Measurements from ENCODE around the gene TPSB2. TPM values are rescaled to one million over a fixed set of nuclear protein-coding genes. Genes with fewer than 3 reads are reported as not detected.

TPSB2 gene
- total and polyA plus RNA-seq, 2 donors (not counting 1 experiment from before 2014, with no cell fraction given), result not detected

DNA sequence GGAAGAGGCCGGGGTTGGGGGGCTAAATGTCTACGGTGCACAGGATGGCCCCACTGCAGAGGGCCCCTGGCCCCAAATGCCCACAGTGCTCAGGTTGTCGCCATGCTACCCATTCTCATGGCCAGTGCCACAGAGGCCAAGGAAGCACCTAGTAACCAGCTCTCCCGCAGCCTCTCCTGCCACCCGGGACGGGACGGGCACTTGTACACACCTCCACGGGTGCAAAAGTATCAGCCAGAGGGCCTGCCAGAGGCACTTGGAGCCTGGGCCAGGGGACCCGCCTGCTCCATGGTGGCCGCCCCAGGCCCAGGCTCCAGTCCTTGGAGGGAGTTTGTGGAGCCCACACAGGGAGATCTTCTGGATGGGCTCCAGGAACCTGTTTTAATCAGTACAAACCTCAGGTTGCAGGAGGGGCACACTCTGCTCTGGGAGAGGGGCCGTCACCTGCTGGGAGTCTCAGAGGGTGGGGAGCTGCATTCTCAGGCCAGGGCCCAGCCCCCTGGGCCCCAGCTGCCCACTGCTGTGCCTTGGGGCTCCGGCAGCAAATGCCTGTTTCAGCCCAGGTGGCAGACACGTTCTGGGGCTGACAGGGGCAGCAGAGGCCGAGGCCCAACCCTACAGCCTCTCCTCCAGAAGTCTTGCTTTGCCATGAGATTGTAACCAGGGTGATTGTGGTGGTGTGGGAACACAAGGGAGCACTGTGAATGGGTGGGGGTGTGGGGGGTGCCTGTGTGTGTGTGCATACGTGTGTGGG, 33.8 kb upstream of the TPSB2 start:
- Histone ChIP-seq H3K4me1 (ENCODE audit: control insufficient read depth, extremely low read depth, insufficient read depth, low read length) (no peaks in the 10 kb centered on the region), H3K79me2 (ENCODE audit: control insufficient read depth, insufficient read depth, low read length) (no peaks in the 10 kb centered on the region), H3K36me3 (ENCODE audit: control insufficient read depth, insufficient read depth, low read length) (no peaks in the 10 kb centered on the region), H4K20me1 (ENCODE audit: control insufficient read depth, extremely low read depth, insufficient read depth, low read length) (no peaks in the 10 kb centered on the region), H3K4me3 (replicated peaks in 1 of 4; ENCODE audit: control extremely low read depth in 1 of 4, insufficient read depth in 1 of 4, low read depth in 3 of 4, low read length in 4 of 4) (no peak overlapping the region), H3K9me3 (ENCODE audit: control insufficient read depth, insufficient read depth, low read depth, low read length) (no peaks in the 10 kb centered on the region), H3K27ac (ENCODE audit: insufficient read depth, low read length) (no peak overlapping the region), H3K9ac (ENCODE audit: insufficient read depth, low read length) (no peak overlapping the region), H3K27me3 (ENCODE audit: control insufficient read depth, insufficient read depth, low read length) (peaks cover 20% of the 10 kb centered on the region), H2AFZ (ENCODE audit: low read length) (no peak overlapping the region), H3K4me2 (ENCODE audit: extremely low read depth, insufficient read depth, low read length) (no peak overlapping the region)
- DNase-seq (ENCODE audit: low read depth in 2 of 2), result no peak
- TF ChIP-seq, protein P1, sequence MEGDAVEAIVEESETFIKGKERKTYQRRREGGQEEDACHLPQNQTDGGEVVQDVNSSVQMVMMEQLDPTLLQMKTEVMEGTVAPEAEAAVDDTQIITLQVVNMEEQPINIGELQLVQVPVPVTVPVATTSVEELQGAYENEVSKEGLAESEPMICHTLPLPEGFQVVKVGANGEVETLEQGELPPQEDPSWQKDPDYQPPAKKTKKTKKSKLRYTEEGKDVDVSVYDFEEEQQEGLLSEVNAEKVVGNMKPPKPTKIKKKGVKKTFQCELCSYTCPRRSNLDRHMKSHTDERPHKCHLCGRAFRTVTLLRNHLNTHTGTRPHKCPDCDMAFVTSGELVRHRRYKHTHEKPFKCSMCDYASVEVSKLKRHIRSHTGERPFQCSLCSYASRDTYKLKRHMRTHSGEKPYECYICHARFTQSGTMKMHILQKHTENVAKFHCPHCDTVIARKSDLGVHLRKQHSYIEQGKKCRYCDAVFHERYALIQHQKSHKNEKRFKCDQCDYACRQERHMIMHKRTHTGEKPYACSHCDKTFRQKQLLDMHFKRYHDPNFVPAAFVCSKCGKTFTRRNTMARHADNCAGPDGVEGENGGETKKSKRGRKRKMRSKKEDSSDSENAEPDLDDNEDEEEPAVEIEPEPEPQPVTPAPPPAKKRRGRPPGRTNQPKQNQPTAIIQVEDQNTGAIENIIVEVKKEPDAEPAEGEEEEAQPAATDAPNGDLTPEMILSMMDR (conservative IDR thresholded peaks at IDR 0.05 in 1 of 2, IDR thresholded peaks at IDR 0.05 in 1 of 2; ENCODE audit: low read depth in 1 of 2, low read length in 2 of 2), result no peak
- no peak for TF ChIP-seq EZH2 (IDR thresholded peaks at IDR 0.05; ENCODE audit: low read length, missing control alignments)

DNA sequence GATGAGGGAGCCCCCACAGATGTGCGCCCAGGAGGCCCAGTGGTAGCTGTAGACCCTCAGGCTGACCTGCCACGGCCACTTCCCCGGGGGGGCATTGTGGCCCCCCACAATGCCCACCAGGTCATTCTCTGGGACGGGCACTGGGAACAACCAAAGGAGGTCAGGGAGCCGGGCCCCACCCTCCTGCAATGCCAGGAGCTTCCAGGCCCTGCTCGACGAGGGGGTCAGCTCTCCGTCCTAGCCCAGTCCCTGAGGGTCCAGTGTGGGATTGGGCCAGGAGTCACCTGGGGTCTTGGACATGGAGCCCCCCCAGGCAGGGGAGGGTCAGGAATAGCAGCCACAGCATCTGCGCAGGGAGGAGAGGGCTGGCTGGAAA, 32.9 kb upstream of the TPSB2 start:
- no peaks in the 10 kb centered on the region for H3K4me1 ChIP-seq (ENCODE audit: control insufficient read depth, extremely low read depth, insufficient read depth, low read length)
- no peak overlapping the region for H2AFZ ChIP-seq (ENCODE audit: low read length)
- no peak overlapping the region for H3K4me2 ChIP-seq (ENCODE audit: extremely low read depth, insufficient read depth, low read length)
- H3K27ac ChIP-seq (ENCODE audit: insufficient read depth, low read length), result no peak overlapping the region
- H3K4me3 ChIP-seq (replicated peaks in 1 of 4; ENCODE audit: control extremely low read depth in 1 of 4, insufficient read depth in 1 of 4, low read depth in 3 of 4, low read length in 4 of 4), result no peak overlapping the region
- H3K9ac ChIP-seq (ENCODE audit: insufficient read depth, low read length), result no peak overlapping the region
- no peak for TF ChIP-seq EZH2 (IDR thresholded peaks at IDR 0.05; ENCODE audit: low read length, missing control alignments)
- TF ChIP-seq, protein P1 (conservative IDR thresholded peaks at IDR 0.05 in 1 of 2, IDR thresholded peaks at IDR 0.05 in 1 of 2; ENCODE audit: low read depth in 1 of 2, low read length in 2 of 2), result no peak
- H3K27me3 ChIP-seq (ENCODE audit: control insufficient read depth, insufficient read depth, low read length), result peaks cover 20% of the 10 kb centered on the region
- no peaks in the 10 kb centered on the region for H3K36me3 ChIP-seq (ENCODE audit: control insufficient read depth, insufficient read depth, low read length)
- H3K79me2 ChIP-seq (ENCODE audit: control insufficient read depth, insufficient read depth, low read length), result no peaks in the 10 kb centered on the region
- no peaks in the 10 kb centered on the region for H4K20me1 ChIP-seq (ENCODE audit: control insufficient read depth, extremely low read depth, insufficient read depth, low read length)
- DNase-seq (ENCODE audit: low read depth in 2 of 2), result no peak
- no peaks in the 10 kb centered on the region for H3K9me3 ChIP-seq (ENCODE audit: control insufficient read depth, insufficient read depth, low read depth, low read length)

DNA sequence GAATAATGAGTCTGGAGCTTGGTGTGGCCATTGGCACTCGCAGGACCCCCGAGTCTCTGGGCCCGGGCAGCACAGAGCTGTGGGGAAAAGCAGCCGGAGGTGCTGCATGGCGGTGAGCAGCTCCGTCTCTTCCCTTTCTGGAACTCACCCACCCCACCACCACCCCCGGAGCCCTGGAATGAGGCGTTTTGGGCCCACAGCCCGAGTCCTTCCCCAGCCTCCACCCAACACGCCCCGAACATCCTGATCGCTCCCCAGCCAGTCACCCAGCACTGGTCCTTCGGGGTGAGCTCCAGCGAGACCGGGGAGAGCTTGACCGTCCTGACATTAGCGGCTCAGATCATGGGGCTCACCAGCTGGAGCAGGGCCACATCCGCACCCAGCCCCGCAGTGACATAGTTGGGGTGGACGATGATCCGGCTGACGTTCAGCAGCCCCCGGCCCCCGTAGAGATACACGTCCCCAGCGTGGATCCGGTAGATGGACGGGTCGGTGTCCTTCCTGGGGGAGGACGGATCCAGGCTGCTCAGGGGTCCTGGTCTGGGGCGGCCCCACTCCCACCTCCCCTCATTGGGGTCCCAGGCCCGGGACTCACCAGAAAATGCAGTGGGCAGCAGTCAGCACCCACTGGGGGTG, 32.3 kb upstream of the TPSB2 start:
- no peak overlapping the region for H3K27ac ChIP-seq (ENCODE audit: insufficient read depth, low read length)
- no peak overlapping the region for H3K4me3 ChIP-seq (replicated peaks in 1 of 4; ENCODE audit: control extremely low read depth in 1 of 4, insufficient read depth in 1 of 4, low read depth in 3 of 4, low read length in 4 of 4)
- H3K9ac ChIP-seq (ENCODE audit: insufficient read depth, low read length), result no peak overlapping the region
- no peaks in the 10 kb centered on the region for H3K9me3 ChIP-seq (ENCODE audit: control insufficient read depth, insufficient read depth, low read depth, low read length)
- no peak overlapping the region for H2AFZ ChIP-seq (ENCODE audit: low read length)
- no peaks in the 10 kb centered on the region for H4K20me1 ChIP-seq (ENCODE audit: control insufficient read depth, extremely low read depth, insufficient read depth, low read length)
- DNase-seq (ENCODE audit: low read depth in 2 of 2), result no peak
- H3K36me3 ChIP-seq (ENCODE audit: control insufficient read depth, insufficient read depth, low read length), result no peaks in the 10 kb centered on the region
- H3K4me1 ChIP-seq (ENCODE audit: control insufficient read depth, extremely low read depth, insufficient read depth, low read length), result no peaks in the 10 kb centered on the region
- no peak for TF ChIP-seq EZH2 (IDR thresholded peaks at IDR 0.05; ENCODE audit: low read length, missing control alignments)
- TF ChIP-seq, protein P1 (conservative IDR thresholded peaks at IDR 0.05 in 1 of 2, IDR thresholded peaks at IDR 0.05 in 1 of 2; ENCODE audit: low read depth in 1 of 2, low read length in 2 of 2), result no peak
- H3K79me2 ChIP-seq (ENCODE audit: control insufficient read depth, insufficient read depth, low read length), result no peaks in the 10 kb centered on the region
- peaks cover 20% of the 10 kb centered on the region for H3K27me3 ChIP-seq (ENCODE audit: control insufficient read depth, insufficient read depth, low read length)
- H3K4me2 ChIP-seq (ENCODE audit: extremely low read depth, insufficient read depth, low read length), result no peak overlapping the region

Data from fibroblast of lung (primary cell).